Panc1 (cell line): ENCODE measurements around the gene GALNT9. TPM values are rescaled to one million over a fixed set of nuclear protein-coding genes. Genes with fewer than 3 reads are reported as not detected.

Experiments used
- ATAC-seq: fragments of 200-7000 bp; cut with Tn5 transposase; 2 replicates; pipeline ENCODE4 v1.9.1; 2020; ENCODE audit warnings: mild to moderate bottlenecking, moderate library complexity
- BruUV-seq: library from RNA; stranded (reverse); fragments of 400-500 nt; replicated peaks from 2 replicates; lab custom pipeline; 2021; lab: Mats Ljungman, UMichigan
- CTCF ChIA-PET: fragments of 300-600 bp; sonication (Branson Sonifier 250); formaldehyde crosslinking; loops from one replicate; lab custom pipeline; 2022; ENCODE audit warnings: antibody characterized with exemption; lab: Charles Lee
- POLR2A ChIA-PET: fragments of 300-600 bp; sonication (Branson Sonifier 250); formaldehyde crosslinking; loops from one replicate; lab custom pipeline; 2022; ENCODE audit warnings: antibody characterized with exemption; lab: Charles Lee
- DNase-seq: peaks from one replicate; pipeline ENCODE4 v3.0.0-alpha.2; 2010; ENCODE audit warnings: low read depth, low spot score
- H3K27ac ChIP-seq: 2 replicates; pipeline ENCODE4 v1.5.1; 2011; ENCODE audit warnings: mild to moderate bottlenecking, low read length, inconsistent platforms
- H3K27me3 ChIP-seq: fragments of 200-500 bp; sonication (Bioruptor generic); 2 replicates; pipeline ENCODE4 v1.6.0; 2014; ENCODE audit warnings: low read length, inconsistent platforms; ENCODE audit not compliant: control insufficient read depth, insufficient read depth
- H3K36me3 ChIP-seq: fragments of 200-500 bp; sonication (Bioruptor generic); 2 replicates; pipeline ENCODE4 v1.5.1; 2014; ENCODE audit warnings: inconsistent platforms, mild to moderate bottlenecking, low read length, moderate library complexity; ENCODE audit not compliant: control insufficient read depth, insufficient read depth
- H3K4me1 ChIP-seq: 2 replicates; pipeline ENCODE4 v1.5.1; 2011; ENCODE audit warnings: inconsistent platforms, mild to moderate bottlenecking, low read length, moderate library complexity; ENCODE audit not compliant: control insufficient read depth, insufficient read depth
- H3K4me3 ChIP-seq, 2 experiments: 2 replicates each; pipeline ENCODE4 v1.5.1; 2011 to 2012; ENCODE audit warnings: low read depth in 2 of 2, low read length in 2 of 2, mild to moderate bottlenecking in 2 of 2, inconsistent platforms in 1 of 2, moderate library complexity in 1 of 2
- H3K9me3 ChIP-seq: fragments of 200-500 bp; sonication (Bioruptor generic); 2 replicates; pipeline ENCODE4 v1.5.1; 2014; ENCODE audit warnings: low read depth, mild to moderate bottlenecking, inconsistent platforms, low read length, moderate library complexity; ENCODE audit not compliant: control insufficient read depth, insufficient read depth
- POLR2AphosphoS5 ChIP-seq: IDR thresholded peaks from 2 replicates; pipeline ENCODE4 v1.6.1; 2012; ENCODE audit warnings: mild to moderate bottlenecking, low read depth, low read length, moderate library complexity
- REST ChIP-seq, 2 experiments: IDR thresholded peaks; 2 replicates each; pipeline ENCODE4 v1.6.1; 2011 to 2012; ENCODE audit warnings: low read depth in 2 of 2, control low read depth in 1 of 2, low read length in 1 of 2, mild to moderate bottlenecking in 1 of 2, moderate library complexity in 1 of 2; ENCODE audit not compliant: insufficient read depth in 1 of 2
- SIN3A ChIP-seq: IDR thresholded peaks from 2 replicates; pipeline ENCODE4 v1.6.1; 2012; ENCODE audit warnings: low read depth, mild to moderate bottlenecking, low read length, moderate library complexity, borderline replicate concordance; ENCODE audit not compliant: insufficient read depth
- TCF7L2 ChIP-seq: IDR thresholded peaks from 2 replicates; pipeline ENCODE4 v1.6.1; 2011; ENCODE audit warnings: mild to moderate bottlenecking, low read depth, low read length, inconsistent platforms
- in situ Hi-C: cut with HindIII; loops from 2 replicates; pipeline ENCODE4 v1.10.0; 2016; ENCODE audit warnings: low sequenced_read_pairs, low pct_unique_long_range_greater_than_20kb
- intact Hi-C: fragments of 100-400 bp; cut with micrococcal nuclease; formaldehyde crosslinking; loops from one replicate; pipeline ENCODE4 v1.10.0; 2022; ENCODE audit not compliant: unreplicated experiment
- total RNA-seq: library from RNA; stranded (reverse); gene quantifications from one replicate; pipeline ENCODE4 v1.2.1, GENCODE V29; 2021; ENCODE audit not compliant: unreplicated experiment
- TF ChIP-seq, protein P1 (sequence below): fragments of 450-650 bp; IDR thresholded peaks from 2 replicates; pipeline ENCODE4 v1.5.1; 2017; ENCODE audit warnings: mild to moderate bottlenecking

The GALNT9 gene
- total RNA-seq, 1 experiment from 2014 or later: 0.33 TPM

DNA sequence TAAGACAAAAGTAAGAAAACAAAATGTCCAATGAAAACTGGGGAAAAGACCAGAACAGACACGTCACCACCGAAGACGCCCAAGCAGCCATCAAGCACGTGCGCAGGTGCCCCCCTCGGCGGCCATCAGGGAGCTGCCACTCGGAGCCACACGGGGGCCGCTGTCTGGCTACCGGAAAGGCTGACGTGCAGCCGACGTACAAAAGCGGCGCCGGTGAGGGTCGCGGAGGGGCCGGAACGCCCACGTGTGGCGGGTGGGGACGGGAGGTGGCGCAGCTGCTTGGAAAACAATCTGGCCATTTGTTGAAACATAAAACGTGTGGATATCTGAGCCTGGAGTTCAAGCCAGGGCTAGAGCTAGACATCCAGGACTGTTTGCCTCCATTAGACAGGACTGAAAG, 60.7 kb downstream of the GALNT9 start:
- no peaks in the 10 kb centered on the region for H3K9me3 ChIP-seq
- intact Hi-C loops (no loop called here), in situ Hi-C loops (no loop called here)
- no TSS peak for BruUV-seq
- DNase-seq (no peak), ATAC-seq (no peak)
- no peaks in the 10 kb centered on the region for H3K36me3 ChIP-seq
- H3K27me3 ChIP-seq: no peaks in the 10 kb centered on the region; the same call in 1 of the 2 replicates
- CTCF ChIA-PET: no interaction called here
- no peak overlapping the region for H3K27ac ChIP-seq
- POLR2A ChIA-PET: no interaction called here
- no peaks in the 10 kb centered on the region for H3K4me1 ChIP-seq
- TF ChIP-seq SIN3A (no peak), REST (IDR thresholded peaks at IDR 0.05; ENCODE audit: insufficient read depth in 1 of 2, low read depth in 2 of 2, low read length in 1 of 2) (no peak), POLR2AphosphoS5 (no peak), TCF7L2 (no peak)
- TF ChIP-seq, protein P1, sequence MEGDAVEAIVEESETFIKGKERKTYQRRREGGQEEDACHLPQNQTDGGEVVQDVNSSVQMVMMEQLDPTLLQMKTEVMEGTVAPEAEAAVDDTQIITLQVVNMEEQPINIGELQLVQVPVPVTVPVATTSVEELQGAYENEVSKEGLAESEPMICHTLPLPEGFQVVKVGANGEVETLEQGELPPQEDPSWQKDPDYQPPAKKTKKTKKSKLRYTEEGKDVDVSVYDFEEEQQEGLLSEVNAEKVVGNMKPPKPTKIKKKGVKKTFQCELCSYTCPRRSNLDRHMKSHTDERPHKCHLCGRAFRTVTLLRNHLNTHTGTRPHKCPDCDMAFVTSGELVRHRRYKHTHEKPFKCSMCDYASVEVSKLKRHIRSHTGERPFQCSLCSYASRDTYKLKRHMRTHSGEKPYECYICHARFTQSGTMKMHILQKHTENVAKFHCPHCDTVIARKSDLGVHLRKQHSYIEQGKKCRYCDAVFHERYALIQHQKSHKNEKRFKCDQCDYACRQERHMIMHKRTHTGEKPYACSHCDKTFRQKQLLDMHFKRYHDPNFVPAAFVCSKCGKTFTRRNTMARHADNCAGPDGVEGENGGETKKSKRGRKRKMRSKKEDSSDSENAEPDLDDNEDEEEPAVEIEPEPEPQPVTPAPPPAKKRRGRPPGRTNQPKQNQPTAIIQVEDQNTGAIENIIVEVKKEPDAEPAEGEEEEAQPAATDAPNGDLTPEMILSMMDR: no peak
- no peak overlapping the region for H3K4me3 ChIP-seq

DNA sequence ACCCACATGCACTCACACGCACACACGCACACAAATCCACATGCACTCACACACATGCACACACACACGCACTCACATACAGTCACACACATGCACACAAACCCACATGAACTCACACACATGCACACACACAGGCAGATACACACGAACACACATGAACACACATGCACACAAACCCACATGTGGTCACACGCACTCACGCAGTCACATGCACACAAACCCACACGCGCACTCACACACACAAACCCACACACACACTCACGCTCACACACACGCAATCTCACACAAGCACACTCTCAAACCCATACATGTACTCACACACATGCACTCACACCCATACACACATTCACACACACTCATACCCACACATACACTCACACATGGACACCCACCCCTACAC, 61.5 kb downstream of the GALNT9 start:
- no peak for ATAC-seq
- TF ChIP-seq REST (IDR thresholded peaks at IDR 0.05; ENCODE audit: insufficient read depth in 1 of 2, low read depth in 2 of 2, low read length in 1 of 2) (no peak), SIN3A (no peak), TCF7L2 (no peak), POLR2AphosphoS5 (no peak)
- TF ChIP-seq, protein P1: no peak
- POLR2A ChIA-PET: no interaction called here
- intact Hi-C loops: no loop called here
- no peaks in the 10 kb centered on the region for H3K4me1 ChIP-seq
- no peak overlapping the region for H3K4me3 ChIP-seq
- DNase-seq: no peak
- CTCF ChIA-PET: no interaction called here
- no peaks in the 10 kb centered on the region for H3K9me3 ChIP-seq
- H3K36me3 ChIP-seq: no peaks in the 10 kb centered on the region
- no peak overlapping the region for H3K27ac ChIP-seq
- no peaks in the 10 kb centered on the region; the same call in 1 of the 2 replicates for H3K27me3 ChIP-seq
- no TSS peak for BruUV-seq
- in situ Hi-C loops: no loop called here
